GM23248 (cell line): ENCODE data around the gene COX8C.

Experiments
- EZH2 ChIP-seq: fragments of 200-600 bp; sonication (generic); IDR thresholded peaks from 2 replicates; pipeline ENCODE4 v1.6.1; 2018; ENCODE audit warnings: antibody characterized with exemption, mild to moderate bottlenecking; ENCODE audit not compliant: insufficient read depth, poor library complexity, severe bottlenecking
- EZH2phosphoT487 ChIP-seq: fragments of 200-600 bp; sonication (generic); IDR thresholded peaks from 2 replicates; pipeline ENCODE4 v1.6.1; 2018; ENCODE audit warnings: antibody characterized with exemption, moderate library complexity, mild to moderate bottlenecking, low read depth; ENCODE audit not compliant: insufficient read depth

DNA sequence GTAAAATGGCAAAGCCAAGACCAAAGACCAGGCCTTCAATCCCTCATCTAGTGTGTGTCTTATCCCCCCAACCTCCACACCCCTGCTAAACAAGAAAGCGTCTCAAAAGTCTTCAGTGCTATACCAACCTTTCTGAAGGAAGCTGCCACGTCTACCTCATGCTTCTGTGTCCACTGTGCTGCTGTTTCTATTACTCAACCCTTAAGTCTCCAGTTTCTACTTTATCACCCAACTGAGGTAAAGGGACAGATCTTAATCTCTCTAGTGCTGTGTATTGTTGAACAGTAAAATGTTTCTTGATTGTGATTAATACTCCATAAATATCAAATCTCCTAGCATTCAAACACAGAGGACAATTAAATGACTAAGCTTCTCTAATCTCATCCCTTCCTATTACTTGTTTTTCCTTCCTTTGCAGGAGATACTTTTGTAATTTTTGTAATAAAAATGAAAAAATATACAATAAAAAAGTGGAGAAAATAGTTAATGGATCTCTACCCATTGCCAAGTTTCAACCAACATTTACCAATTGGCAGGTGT, 37.5 kb upstream of the COX8C start:
- no peak for TF ChIP-seq EZH2
- no peak for TF ChIP-seq EZH2phosphoT487
